GM12801 (cell line): ENCODE results near the gene SV2C.

Experiments used
- CTCF ChIP-seq: IDR thresholded peaks from one replicate; pipeline ENCODE4 v1.5.1; 2011; ENCODE audit warnings: control low read depth; ENCODE audit not compliant: insufficient read length; ENCODE audit errors: extremely low read depth

SV2C gene

GRCh38 chr5:76137887-76138542 is 54.8 kb downstream of the SV2C start:
- no peak for TF ChIP-seq CTCF

GRCh38 chr5:76143884-76144283 is 60.7 kb downstream of the SV2C start:
- TF ChIP-seq CTCF, result no peak

- TF ChIP-seq CTCF, result no peak
Measured at GRCh38 chr5:76144513-76145274, 61.5 kb downstream of the SV2C start.

- TF ChIP-seq CTCF, result no peak
Measured at GRCh38 chr5:76145945-76146344, 62.8 kb downstream of the SV2C start.

- no peak for TF ChIP-seq CTCF
Measured at GRCh38 chr5:76149636-76150035, 66.5 kb downstream of the SV2C start.

GRCh38 chr5:76152161-76152560 is 69.0 kb downstream of the SV2C start:
- TF ChIP-seq CTCF, result no peak

- TF ChIP-seq CTCF, result no peak
Measured at GRCh38 chr5:76152700-76153099, 69.5 kb downstream of the SV2C start.
